Keratinocyte (primary cell): ENCODE measurements around the gene TTI1.

ENCODE experiments used
- EZH2 ChIP-seq: IDR thresholded peaks from one replicate; pipeline ENCODE4 v1.6.1; 2012; ENCODE audit warnings: inconsistent platforms, mild to moderate bottlenecking, low read length, moderate library complexity
- TF ChIP-seq, protein P1 (sequence below), 3 experiments: IDR thresholded peaks in 1 of 3; conservative IDR thresholded peaks in 1 of 3; optimal IDR thresholded peaks in 1 of 3; 2 replicates in 2 of 3; 3 replicates in 1 of 3; pipeline versions ENCODE3 to v1.5.1; 2011; ENCODE audit warnings: low read length in 3 of 3, mild to moderate bottlenecking in 3 of 3, moderate library complexity in 2 of 3, control low read depth in 1 of 3, inconsistent platforms in 1 of 3; ENCODE audit not compliant: insufficient read depth in 2 of 3; ENCODE audit errors: extremely low read depth in 1 of 3

GRCh38 chr20:38000293-38000692 is 33.0 kb downstream of the TTI1 start:
- TF ChIP-seq, protein P1, sequence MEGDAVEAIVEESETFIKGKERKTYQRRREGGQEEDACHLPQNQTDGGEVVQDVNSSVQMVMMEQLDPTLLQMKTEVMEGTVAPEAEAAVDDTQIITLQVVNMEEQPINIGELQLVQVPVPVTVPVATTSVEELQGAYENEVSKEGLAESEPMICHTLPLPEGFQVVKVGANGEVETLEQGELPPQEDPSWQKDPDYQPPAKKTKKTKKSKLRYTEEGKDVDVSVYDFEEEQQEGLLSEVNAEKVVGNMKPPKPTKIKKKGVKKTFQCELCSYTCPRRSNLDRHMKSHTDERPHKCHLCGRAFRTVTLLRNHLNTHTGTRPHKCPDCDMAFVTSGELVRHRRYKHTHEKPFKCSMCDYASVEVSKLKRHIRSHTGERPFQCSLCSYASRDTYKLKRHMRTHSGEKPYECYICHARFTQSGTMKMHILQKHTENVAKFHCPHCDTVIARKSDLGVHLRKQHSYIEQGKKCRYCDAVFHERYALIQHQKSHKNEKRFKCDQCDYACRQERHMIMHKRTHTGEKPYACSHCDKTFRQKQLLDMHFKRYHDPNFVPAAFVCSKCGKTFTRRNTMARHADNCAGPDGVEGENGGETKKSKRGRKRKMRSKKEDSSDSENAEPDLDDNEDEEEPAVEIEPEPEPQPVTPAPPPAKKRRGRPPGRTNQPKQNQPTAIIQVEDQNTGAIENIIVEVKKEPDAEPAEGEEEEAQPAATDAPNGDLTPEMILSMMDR (optimal IDR thresholded peaks at IDR 0.05 in 1 of 3, IDR thresholded peaks at IDR 0.05 in 1 of 3, conservative IDR thresholded peaks at IDR 0.05 in 1 of 3; ENCODE audit: extremely low read depth in 1 of 3, insufficient read depth in 2 of 3, low read length in 3 of 3): no peak
- TF ChIP-seq EZH2: no peak
